Left lung (tissue), 10 donors: Measurements from ENCODE around the gene COL15A1. TPM values are rescaled to one million over a fixed set of nuclear protein-coding genes. Genes with fewer than 3 reads are reported as not detected.

ENCODE experiments used
- ATAC-seq: fragments of 200-7000 bp; cut with Tn5 transposase; one replicate; pipeline ENCODE4 v1.9.1; 2020; ENCODE audit warnings: moderate library complexity
- DNase-seq, 4 donors: peaks; one replicate each; pipeline ENCODE4 v3.0.0-alpha.2; 2013 to 2020
- H3K27ac ChIP-seq, 2 donors: fragments of 200-600 bp; sonication (generic) in 1 of 2; one replicate each; pipeline versions ENCODE4 v1.5.0 to v1.8.0; 2020 to 2021
- H3K27me3 ChIP-seq, 2 donors: fragments of 200-600 bp; sonication (generic) in 1 of 2; one replicate each; pipeline versions ENCODE4 v1.5.0 to v1.8.0; 2020 to 2021
- H3K36me3 ChIP-seq, 2 donors: fragments of 200-600 bp; sonication (generic) in 1 of 2; one replicate each; pipeline versions ENCODE4 v1.5.0 to v1.8.0; 2020 to 2021
- H3K4me1 ChIP-seq, 2 donors: fragments of 200-600 bp; one replicate each; pipeline ENCODE4 v1.8.0; 2021
- H3K4me3 ChIP-seq, 2 donors: fragments of 200-600 bp; sonication (generic) in 1 of 2; one replicate each; pipeline versions ENCODE4 v1.5.0 to v1.8.0; 2020 to 2021; ENCODE audit warnings: mild to moderate bottlenecking in 1 of 2
- H3K9me3 ChIP-seq, 2 donors: fragments of 200-600 bp; sonication (generic) in 1 of 2; one replicate each; pipeline versions ENCODE4 v1.5.0 to v1.8.0; 2020 to 2021
- intact Hi-C, 2 donors: fragments of 100-400 bp; cut with DNase I; formaldehyde crosslinking; loops; one replicate each; pipeline versions ENCODE4 v1.11.2 to v1.14.2; 2022
- polyA plus RNA-seq, 6 donors: library from polyadenylated mRNA; unstranded; fragments of 120-200 nt; gene quantifications; one replicate each; pipeline ENCODE4 v1.2.1, GENCODE V29; 2013; ENCODE audit not compliant: insufficient read length in 6 of 6
- total RNA-seq, 2 donors: library from RNA; stranded (reverse); fragmentation: NEBNext Ultra II Directional; extraction: Animal tissue kit (Norgen Biotek cat#: 25700); gene quantifications; one replicate each; pipeline ENCODE4 v1.2.1, GENCODE V29; 2021
- TF ChIP-seq, protein P1 (sequence below), 2 donors: fragments of 200-600 bp; sonication (generic) in 1 of 2; IDR thresholded peaks; one replicate each; pipeline versions ENCODE4 v1.5.0 to v1.8.0; 2021; ENCODE audit warnings: antibody characterized with exemption in 2 of 2
- donor health status: DM: no; HTN: yes; CAD: no.
- donor health status: DM: no; HTN: no; CAD: no.

COL15A1 gene
- total and polyA plus RNA-seq, 8 donors: 2.4 to 58.4 (median 7.4) TPM

- DNase-seq: no peak
- peak; percentile 33 for ATAC-seq
- no peaks in the 10 kb centered on the region for H3K36me3 ChIP-seq
- intact Hi-C loops: no loop called here
- peaks cover 0 to 23% of the 10 kb centered on the region in 2 donors for H3K27me3 ChIP-seq
- H3K4me3 ChIP-seq: no peak overlapping the region
- TF ChIP-seq, protein P1, sequence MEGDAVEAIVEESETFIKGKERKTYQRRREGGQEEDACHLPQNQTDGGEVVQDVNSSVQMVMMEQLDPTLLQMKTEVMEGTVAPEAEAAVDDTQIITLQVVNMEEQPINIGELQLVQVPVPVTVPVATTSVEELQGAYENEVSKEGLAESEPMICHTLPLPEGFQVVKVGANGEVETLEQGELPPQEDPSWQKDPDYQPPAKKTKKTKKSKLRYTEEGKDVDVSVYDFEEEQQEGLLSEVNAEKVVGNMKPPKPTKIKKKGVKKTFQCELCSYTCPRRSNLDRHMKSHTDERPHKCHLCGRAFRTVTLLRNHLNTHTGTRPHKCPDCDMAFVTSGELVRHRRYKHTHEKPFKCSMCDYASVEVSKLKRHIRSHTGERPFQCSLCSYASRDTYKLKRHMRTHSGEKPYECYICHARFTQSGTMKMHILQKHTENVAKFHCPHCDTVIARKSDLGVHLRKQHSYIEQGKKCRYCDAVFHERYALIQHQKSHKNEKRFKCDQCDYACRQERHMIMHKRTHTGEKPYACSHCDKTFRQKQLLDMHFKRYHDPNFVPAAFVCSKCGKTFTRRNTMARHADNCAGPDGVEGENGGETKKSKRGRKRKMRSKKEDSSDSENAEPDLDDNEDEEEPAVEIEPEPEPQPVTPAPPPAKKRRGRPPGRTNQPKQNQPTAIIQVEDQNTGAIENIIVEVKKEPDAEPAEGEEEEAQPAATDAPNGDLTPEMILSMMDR (IDR thresholded peaks at IDR 0.05): no peak
- no peak overlapping the region for H3K27ac ChIP-seq
- H3K4me1 ChIP-seq: peaks cover 0 to 22% of the 10 kb centered on the region in 2 donors
- H3K9me3 ChIP-seq: no peaks in the 10 kb centered on the region
Observed at GRCh38 chr9:99030092-99030511, 86.4 kb downstream of the COL15A1 start.

- TF ChIP-seq, protein P1 (IDR thresholded peaks at IDR 0.05): no peak
- H3K9me3 ChIP-seq: no peaks in the 10 kb centered on the region
- no peaks in the 10 kb centered on the region for H3K36me3 ChIP-seq
- intact Hi-C loops: no loop called here
- H3K27me3 ChIP-seq: peaks cover 0 to 29% of the 10 kb centered on the region in 2 donors
- H3K4me1 ChIP-seq: peaks cover 0 to 22% of the 10 kb centered on the region in 2 donors
- no peak overlapping the region for H3K27ac ChIP-seq
- DNase-seq (no peak), ATAC-seq (no peak)
- H3K4me3 ChIP-seq: no peak overlapping the region
Observed at GRCh38 chr9:99030610-99031109, 87.0 kb downstream of the COL15A1 start.

DNA sequence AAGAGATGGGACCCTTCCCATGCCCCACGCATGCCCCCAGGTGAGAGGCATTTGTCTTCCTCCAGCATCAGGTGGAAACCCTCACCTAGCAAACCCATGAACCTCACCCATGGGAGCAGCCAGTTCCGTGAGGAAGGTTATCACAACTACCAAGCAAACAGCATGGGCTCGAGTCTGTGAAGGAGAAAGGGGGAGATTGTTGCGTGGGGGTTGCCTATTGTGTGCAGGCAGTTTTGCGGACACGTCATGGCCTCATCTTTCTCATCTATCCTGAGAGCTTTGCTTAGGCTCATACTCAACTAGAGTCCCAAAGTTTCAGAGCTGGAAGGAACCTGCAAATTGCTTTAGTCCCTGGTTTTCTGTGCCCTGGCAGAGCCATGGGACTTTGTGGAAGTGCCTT, 87.6 kb downstream of the COL15A1 start:
- DNase-seq (no peak), ATAC-seq (no peak)
- intact Hi-C loops: no loop called here
- TF ChIP-seq, protein P1 (IDR thresholded peaks at IDR 0.05): no peak
- Histone ChIP-seq H3K9me3 (no peaks in the 10 kb centered on the region), H3K36me3 (no peaks in the 10 kb centered on the region), H3K27ac (no peak overlapping the region), H3K4me3 (no peak overlapping the region), H3K4me1 (peaks cover 0 to 22% of the 10 kb centered on the region in 2 donors), H3K27me3 (peaks cover 0 to 35% of the 10 kb centered on the region in 2 donors)

DNA sequence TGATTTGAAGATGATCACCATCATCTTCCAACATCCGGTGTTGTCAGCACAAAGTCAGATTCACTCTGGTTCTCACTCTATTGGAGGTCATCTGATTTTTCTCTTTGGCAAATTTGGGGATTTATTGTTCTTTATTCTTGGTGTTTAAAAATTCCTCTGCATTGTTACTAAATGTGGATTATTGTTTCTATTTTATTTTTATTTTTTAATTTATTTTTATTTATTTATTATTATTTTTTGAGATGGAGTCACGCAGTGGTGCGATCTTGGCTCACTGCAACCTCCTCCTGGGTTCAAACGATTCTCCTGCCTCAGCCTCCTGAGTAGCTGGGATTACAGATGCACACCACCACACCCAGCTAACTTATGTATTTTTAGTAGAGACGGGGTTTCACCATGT, 88.3 kb downstream of the COL15A1 start:
- Histone ChIP-seq H3K27ac (no peak overlapping the region), H3K9me3 (no peaks in the 10 kb centered on the region), H3K4me3 (no peak overlapping the region), H3K4me1 (peaks cover 0 to 22% of the 10 kb centered on the region in 2 donors), H3K27me3 (peaks cover 0 to 42% of the 10 kb centered on the region in 2 donors), H3K36me3 (no peaks in the 10 kb centered on the region)
- no peak for DNase-seq
- intact Hi-C loops: no loop called here
- TF ChIP-seq, protein P1 (IDR thresholded peaks at IDR 0.05): no peak
- no peak for ATAC-seq

GRCh38 chr9:99034149-99034548, 90.4 kb downstream of the COL15A1 start:
- intact Hi-C loops: no loop called here

More at GRCh38 chr9:99034149-99034548, 90.4 kb downstream of the COL15A1 start:
- H3K27ac ChIP-seq: no peak overlapping the region
- no peaks in the 10 kb centered on the region for H3K9me3 ChIP-seq
- H3K4me1 ChIP-seq: peaks cover 0 to 17% of the 10 kb centered on the region in 2 donors
- ATAC-seq (no peak), DNase-seq (no peak)
- no peak overlapping the region for H3K4me3 ChIP-seq
- H3K36me3 ChIP-seq: no peaks in the 10 kb centered on the region
- peaks cover 0 to 46% of the 10 kb centered on the region in 2 donors for H3K27me3 ChIP-seq
- TF ChIP-seq, protein P1 (IDR thresholded peaks at IDR 0.05): no peak
